Heart left ventricle (tissue), 13 donors: ENCODE data around the gene DRD3.

Experiments used
- CTCF ChIP-seq, 12 donors: fragments of 200-600 bp; sonication (generic) in 4 of 12; IDR thresholded peaks; one replicate each; pipeline versions ENCODE4 v1.5.0 to v1.8.0; 2018 to 2022; ENCODE audit warnings: antibody characterized with exemption in 12 of 12, mild to moderate bottlenecking in 5 of 12
- POLR2A ChIP-seq, 2 donors: fragments of 450-650 bp; IDR thresholded peaks; one replicate each; pipeline ENCODE4 v1.6.1; 2017; ENCODE audit warnings: antibody characterized with exemption in 2 of 2, mild to moderate bottlenecking in 2 of 2, moderate library complexity in 2 of 2
- donor health status: ischemic (EF 13 %, LVEDD 7.1; RV severe dilation, severe dysfunction).
- donor health status: DM: no; HTN: yes; CAD: no.
- donor health status: DM: no; HTN: no; CAD: no.
- donor health status: ischemic (EF 25% LVEDD 6.9; RV normal size, moderate dysfunction).
- donor health status: ischemic (EF 25% LVEDD 5.7; RV mildly dilated, moderate dysfunction).
- donor health status: ischemic (EF 35%, LVEDD 5.7; RV mildly dilated, moderate dysfunction).
- donor health status: nonischemic (EF 11% LVEDD 7.7; RV severe dilation, severe dysfunction).
- donor health status: DM: yes; HTN: yes; CAD: no.
- donor health status: PGD.
- donor health status: ischemic (EF 29% LVEDD 5.4; RV normal size, mild dysfunction).
- donor health status: nonischemic (EF 23%, LVEDD 6.1; RV moderate dilation, normal function).

GRCh38 chr3:114178770-114179368 is at the start of gene DRD3:
- TF ChIP-seq CTCF (IDR thresholded peaks at IDR 0.05) (no peak), POLR2A (IDR thresholded peaks at IDR 0.05) (no peak)
